Right renal pelvis (tissue), 4 donors: ENCODE results near the gene CLDN16. TPM values are rescaled to one million over a fixed set of nuclear protein-coding genes. Genes with fewer than 3 reads are reported as not detected.

ENCODE experiments used
- DNase-seq, 4 donors: peaks; one replicate each; pipeline ENCODE4 v3.0.0-alpha.2; 2013; ENCODE audit warnings: low read depth in 4 of 4, low spot score in 3 of 4, missing footprints in 1 of 4
- polyA plus RNA-seq, 4 donors: library from polyadenylated mRNA; unstranded; fragments of 120-200 nt; gene quantifications; one replicate each; pipeline ENCODE4 v1.2.1, GENCODE V29; 2013; ENCODE audit not compliant: insufficient read length in 4 of 4

The CLDN16 gene
- polyA plus RNA-seq, 4 donors = 42.0 to 56.2 (median 48.3) TPM

- DNase-seq = no peak
These were observed 9.6 kb upstream of the CLDN16 start for GRCh38 chr3:190378240-190378891.

DNA sequence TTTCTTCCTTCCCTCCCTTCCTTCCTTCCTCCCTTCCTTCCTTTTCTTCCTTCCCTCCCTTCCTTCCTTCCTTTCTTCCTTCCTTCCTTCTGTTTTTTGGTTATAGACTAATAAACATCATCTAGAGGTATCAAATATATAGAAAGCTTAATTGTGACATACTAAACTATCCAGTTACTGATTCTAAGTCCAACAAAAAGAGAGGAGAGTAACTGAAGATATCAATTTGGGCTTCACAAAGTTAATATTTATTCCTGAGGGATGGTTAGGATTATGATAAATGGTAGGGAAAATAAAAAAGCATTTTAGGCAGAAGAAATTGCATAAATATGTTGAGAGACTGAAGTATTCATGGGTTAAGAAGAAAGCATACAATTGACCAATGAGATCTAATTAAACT lies 7.8 kb upstream of the CLDN16 start:
- DNase-seq = no peak

- DNase-seq = no peak
These were observed 6.5 kb upstream of the CLDN16 start for GRCh38 chr3:190381441-190381840.

DNA sequence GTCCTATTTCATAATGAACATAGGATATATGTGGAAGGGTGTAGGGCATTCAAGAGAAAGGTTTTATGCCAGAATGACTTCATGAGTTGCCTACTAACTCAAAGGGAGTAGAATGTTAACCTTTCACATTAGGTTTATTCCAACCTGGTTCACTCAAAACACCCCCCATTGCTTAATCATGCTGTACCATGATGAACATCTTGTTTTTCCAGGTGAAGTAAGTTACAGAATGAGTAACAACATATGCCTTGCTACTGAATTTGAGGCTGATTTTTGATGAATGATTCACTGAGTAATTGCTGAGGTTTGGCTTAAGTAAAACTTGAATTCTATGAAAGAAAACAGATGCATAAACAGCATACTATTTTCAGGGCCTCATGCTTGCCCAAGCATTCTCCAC lies 5.9 kb upstream of the CLDN16 start:
- DNase-seq = no peak

DNA sequence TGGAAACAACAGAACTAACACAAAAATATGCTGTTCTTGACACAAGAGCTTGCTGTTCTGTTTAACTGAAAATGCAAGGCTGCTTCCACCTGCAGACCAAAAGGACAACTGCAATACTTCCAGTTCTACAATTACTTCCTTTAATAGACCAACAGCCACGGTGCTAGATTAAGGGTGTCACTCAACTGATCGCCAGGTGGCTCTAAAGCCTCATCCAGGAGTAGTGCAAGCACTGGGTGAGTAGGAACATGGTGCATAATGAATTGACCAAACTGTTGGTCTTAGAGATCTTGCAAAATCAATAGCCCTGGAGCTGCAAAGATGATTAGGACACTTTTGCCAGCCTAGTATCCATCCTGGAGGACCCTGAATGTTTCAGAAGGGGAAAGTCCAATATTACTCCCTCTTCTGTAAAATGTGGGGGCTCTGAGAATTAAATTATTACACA lies 3.6 kb upstream of the CLDN16 start:
- no peak for DNase-seq

- DNase-seq = no peak
These were observed 2.0 kb upstream of the CLDN16 start for GRCh38 chr3:190385731-190386688.

- no peak for DNase-seq
These were observed 740 bp downstream of the CLDN16 start for GRCh38 chr3:190388703-190389102.

- no peak for DNase-seq
These were observed 8.0 kb downstream of the CLDN16 start for GRCh38 chr3:190396001-190396400.

DNA sequence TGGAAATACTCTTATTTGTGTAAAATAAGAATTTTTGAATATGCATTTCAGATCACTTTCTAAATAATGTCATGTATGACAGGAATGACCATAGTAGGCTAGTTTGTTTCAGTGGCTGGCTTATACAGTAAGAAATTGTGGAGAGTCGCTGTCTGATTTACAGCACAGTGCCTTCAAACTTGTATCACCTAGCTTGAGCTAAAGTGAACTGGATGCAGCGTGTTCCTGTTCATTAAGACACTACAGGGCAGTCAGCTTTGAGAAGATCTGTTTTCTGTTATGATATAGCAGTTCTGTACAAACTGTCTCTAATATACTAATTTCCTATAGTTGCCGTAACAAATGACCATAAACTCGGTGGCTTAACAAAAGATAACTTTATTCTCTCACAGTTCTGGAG lies 9.9 kb downstream of the CLDN16 start:
- no peak for DNase-seq

DNA sequence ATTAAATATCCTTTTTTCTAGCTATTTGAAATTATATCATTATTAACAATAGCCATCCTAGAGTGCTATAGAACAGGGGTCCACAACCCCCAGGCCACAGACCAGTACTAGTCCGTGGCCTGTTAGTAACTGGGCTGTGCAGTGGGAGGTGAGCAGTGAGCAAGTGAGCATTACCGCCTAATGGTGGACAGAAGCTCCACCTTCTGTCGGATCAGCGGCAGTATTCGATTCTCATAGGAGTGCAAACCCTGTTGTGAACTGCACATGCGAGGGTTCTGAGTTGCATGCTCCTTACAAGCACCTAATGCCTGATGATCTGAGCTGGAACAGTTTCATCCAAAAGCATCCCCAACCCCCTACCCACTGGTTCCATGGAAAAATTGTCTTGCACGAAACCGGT lies 11.7 kb downstream of the CLDN16 start:
- DNase-seq = no peak

DNA sequence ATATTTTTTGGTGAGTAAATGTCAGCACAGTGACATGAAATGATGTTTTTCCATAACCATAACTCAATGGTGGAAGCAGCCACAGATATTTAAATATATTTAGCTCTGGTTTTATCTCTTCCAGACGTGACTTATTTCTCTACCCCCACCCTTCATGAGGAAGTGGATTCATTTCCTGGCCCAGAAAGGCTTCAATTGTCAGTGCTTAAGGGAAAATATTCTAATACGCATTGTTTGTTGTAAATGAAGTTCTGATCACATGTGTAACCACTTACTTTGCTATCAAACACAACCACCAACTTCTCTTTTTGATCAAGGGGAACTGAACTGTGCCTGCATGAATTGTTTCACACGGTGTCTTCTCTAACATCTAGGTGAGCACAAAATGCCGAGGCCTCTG lies 14.0 kb downstream of the CLDN16 start:
- DNase-seq = no peak

- no peak for DNase-seq
These were observed 16.8 kb downstream of the CLDN16 start for GRCh38 chr3:190404715-190405114.

GRCh38 chr3:190414297-190414696 lies 26.3 kb downstream of the CLDN16 start:
- DNase-seq = no peak

GRCh38 chr3:190424108-190424477 lies 36.1 kb downstream of the CLDN16 start:
- no peak for DNase-seq

GRCh38 chr3:190424478-190425439 lies 36.8 kb downstream of the CLDN16 start:
- peak; percentile 24 to 42 (median 36) for DNase-seq

DNA sequence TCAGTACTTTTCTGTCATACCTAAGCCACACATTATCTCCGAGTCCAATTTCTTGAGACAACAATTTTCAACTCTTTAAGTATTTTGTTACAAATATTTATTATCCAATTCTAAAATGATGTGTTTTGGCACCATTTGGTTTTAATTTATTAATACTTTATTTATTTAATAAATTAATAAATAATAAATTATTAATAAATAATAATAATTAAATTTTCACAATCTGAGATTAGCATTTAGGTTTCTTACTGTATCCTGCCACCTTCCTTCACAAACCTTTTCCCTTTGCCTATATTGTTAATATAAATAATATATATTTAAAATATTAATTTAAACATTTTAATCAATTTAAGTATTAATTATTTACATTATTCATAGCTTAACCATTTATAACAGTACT lies 37.9 kb downstream of the CLDN16 start:
- DNase-seq = no peak

GRCh38 chr3:190426806-190427507 lies 39.0 kb downstream of the CLDN16 start:
- no peak for DNase-seq

DNA sequence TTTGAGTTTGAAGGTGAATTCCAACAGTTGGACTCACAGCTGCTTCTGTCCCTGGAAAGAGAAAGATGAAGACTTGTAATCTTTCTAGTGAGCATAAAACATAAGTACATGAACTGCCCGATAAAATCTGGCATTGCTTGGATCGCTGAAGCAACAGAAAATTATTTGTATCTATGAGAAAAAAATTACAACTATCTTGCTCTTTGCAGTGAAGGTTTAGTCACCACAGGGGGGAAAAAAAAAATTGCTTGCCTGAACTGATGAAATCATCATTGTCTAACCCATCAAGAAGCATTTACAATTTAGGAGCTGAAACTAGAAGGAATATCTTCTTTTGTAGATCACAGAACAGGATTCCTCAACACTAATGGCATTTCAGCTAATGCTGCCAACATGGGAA lies 41.7 kb downstream of the CLDN16 start:
- no peak for DNase-seq

DNA sequence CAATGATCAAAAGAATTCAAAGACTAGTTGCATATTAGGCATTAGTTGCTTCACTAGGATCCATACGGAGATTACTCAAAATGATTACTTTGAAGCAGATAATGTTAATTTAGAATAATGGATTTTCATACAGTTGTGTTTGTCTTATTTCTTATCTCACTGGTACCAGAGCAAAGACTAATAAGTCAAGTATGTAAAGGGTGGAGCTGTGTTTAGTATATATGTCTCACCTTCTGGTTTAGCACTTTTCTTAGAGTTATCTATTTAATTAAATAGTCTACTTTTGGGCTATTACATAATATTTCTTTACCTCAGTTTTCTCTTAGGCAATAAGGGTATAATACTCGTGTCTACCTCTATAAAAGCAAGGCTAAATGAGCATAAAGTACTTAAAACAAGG lies 42.9 kb downstream of the CLDN16 start:
- DNase-seq = no peak

DNA sequence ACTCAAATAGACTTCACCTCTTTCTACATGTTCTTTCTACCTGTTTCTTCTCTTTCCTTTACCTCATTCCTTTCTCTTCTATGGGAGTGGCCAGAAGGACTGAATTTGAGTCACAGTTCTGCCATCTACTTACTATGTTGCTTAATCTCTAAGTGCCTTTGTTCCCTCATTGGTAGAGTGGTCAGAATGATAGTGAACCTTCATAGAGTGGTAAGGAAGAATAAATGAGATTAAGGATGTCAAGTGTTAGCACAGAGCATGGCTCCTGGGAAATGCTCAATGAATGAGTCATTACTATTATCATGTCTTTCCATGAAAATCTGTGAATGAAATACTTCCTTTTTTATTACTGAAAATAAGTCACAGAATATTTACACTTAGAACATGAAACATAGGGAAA lies 44.3 kb downstream of the CLDN16 start:
- DNase-seq = no peak
